Stimulated activated CD8-positive, alpha-beta memory T cell treated with anti-CD3 and anti-CD28 coated beads, Interleukin-7, amount 100 ng/mL, for 24 hours (primary cell): ENCODE measurements around the gene FAHD1.

Source experiments
- DNase-seq: peaks from one replicate; pipeline ENCODE4 v3.0.0-alpha.2; 2020; ENCODE audit warnings: low read depth

FAHD1 gene

DNA sequence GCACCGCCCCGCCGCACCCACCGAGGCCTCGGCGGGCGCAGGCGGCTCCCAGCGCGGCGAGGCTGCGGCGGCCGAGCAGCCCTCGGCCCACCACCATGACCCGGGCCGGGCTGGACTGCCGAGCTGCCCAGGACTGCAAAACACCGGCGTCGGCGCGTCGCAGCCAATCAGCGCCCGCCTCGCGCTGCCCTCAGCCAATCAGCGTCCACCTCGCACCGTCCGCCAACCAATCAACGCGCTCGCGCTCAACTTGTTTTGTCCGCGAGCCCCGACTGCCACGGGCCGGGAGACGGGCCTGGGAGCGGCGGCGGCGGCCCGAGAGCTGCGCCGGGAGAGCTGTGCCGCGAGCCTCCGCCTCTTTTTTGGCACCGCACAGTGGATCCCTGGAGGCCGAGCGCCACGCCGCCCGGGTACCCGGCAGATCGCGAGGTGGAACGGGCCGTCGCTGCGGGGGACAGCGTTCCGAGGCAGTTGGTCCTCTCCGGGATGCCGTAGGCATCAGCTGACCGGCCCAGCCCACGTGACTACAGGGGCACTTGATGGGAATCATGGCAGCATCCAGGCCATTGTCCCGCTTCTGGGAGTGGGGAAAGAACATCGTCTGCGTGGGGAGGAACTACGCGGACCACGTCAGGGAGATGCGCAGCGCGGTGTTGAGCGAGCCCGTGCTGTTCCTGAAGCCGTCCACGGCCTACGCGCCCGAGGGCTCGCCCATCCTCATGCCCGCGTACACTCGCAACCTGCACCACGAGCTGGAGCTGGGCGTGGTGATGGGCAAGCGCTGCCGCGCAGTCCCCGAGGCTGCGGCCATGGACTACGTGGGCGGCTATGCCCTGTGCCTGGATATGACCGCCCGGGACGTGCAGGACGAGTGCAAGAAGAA is at the start of gene FAHD1, which contains the start of gene HAGH:
FAHD1 (plus strand) TSS at position 516 of the 883 bp plus-strand sequence; CDS start at position 549, 33 bp downstream.
HAGH (minus strand) TSS at position 135 of the 883 bp plus-strand sequence; CDS start at position 97, 38 bp downstream.
- DNase-seq = peak; percentile 71

DNA sequence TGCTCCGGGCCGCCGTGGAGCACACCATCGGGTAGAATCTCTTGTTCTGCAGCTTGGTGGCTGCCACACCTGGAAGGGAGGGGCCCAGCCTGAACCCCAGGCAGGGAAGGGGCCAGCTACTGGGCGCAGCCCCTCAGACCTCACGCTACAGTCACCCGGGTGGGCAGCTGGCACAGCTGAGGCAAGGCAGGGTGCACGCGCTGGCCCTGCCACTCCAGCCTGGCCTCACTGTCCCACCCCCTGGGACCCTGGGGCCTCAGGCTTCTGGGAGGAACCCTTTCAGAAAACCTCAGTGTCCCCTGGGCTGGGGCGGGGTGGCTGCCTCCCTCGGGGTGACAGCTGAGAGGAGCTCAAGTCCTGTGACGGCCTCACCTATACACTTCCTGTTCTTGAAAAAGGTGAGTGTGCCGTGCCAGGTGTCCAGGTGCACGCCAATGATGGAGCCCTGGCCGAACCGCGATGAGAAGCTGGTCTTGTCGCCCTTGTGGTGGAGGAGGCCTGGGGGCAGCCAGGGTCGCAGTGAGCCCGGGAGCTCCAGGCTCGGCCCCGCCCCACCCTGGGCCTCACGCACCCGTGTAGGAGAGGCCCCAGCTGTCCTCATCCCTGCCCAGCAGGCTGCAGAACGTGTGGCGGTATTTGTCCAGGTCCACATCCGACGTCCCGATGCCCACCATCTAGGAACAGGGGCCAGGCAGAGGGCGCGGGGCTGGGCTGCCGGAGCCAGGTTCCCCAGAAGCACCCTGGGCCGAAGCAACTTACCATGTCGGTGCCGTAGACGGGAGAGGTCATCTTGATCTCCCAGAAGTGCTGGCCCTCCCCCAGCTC is 49.4 kb upstream of the FAHD1 start:
- DNase-seq = no peak

DNA sequence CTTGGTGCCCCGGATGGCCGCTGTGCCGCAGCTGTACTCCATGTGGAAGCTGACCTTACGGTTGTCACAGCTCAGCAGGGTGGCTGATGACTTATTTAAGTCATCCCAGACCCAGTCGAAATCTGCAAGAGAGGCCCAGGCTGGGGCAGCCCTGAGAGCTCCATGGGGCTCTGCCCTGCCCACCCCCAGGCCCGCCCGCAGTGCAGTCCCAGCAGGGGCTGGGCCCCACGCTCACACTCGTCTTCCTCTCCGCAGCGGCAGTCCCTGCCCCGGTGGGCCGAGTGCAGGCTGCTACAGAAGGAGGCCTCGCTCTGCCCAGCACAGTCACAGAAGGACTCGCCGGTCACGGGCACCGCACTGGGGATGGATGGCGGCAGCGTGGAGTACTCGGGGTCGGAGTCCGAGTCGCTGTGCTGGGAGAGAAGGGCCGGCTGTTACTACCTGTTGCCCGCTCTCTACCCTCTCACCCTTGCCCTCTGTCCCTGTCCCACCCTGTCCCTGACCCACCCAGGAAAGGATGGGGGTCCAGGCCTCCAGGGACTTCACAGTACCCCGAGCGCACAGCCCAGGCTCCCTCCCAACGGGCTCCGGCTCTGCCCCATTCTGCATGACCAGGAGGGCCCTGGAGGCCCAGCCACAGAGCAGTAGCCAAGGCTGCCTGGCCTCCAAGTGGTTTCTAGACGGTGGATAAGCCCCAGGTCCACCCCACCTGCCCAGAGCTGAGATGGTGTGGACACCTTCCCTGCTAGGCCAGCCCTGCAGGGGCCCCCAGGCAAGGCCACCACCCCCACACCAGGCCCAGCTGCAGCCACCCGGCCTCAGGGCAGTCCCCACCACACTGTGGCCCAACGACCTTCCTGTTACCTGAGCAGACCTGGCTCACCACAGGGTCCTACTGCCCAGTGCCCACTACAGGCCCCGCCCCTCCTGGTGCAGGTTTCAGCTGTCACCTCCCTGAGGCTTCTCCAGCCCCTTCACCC is 48.5 kb upstream of the FAHD1 start:
- DNase-seq = no peak

DNA sequence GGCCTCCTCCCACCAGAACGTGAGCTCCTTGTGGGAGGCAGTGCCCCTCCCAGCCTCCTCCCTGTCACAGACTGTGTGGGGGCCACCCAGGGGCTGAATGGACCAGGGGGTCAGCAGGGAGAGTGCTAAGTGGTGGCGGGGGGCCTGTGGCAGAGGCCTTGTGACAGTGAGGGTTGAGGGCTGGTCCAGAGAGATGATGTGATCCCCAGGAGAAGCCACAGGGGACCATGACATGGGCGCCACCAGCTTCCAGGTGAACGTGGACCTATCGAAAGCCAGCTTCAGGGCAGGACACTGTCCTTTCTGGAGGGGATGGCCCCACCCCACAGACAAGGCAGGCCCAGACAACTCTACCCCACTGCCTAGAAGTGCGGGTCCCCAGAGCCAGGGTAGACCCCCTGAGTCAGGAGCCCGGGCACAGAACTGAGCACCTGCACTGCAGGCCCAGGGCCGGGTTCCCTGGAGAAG is 47.7 kb upstream of the FAHD1 start:
- DNase-seq = no peak

DNA sequence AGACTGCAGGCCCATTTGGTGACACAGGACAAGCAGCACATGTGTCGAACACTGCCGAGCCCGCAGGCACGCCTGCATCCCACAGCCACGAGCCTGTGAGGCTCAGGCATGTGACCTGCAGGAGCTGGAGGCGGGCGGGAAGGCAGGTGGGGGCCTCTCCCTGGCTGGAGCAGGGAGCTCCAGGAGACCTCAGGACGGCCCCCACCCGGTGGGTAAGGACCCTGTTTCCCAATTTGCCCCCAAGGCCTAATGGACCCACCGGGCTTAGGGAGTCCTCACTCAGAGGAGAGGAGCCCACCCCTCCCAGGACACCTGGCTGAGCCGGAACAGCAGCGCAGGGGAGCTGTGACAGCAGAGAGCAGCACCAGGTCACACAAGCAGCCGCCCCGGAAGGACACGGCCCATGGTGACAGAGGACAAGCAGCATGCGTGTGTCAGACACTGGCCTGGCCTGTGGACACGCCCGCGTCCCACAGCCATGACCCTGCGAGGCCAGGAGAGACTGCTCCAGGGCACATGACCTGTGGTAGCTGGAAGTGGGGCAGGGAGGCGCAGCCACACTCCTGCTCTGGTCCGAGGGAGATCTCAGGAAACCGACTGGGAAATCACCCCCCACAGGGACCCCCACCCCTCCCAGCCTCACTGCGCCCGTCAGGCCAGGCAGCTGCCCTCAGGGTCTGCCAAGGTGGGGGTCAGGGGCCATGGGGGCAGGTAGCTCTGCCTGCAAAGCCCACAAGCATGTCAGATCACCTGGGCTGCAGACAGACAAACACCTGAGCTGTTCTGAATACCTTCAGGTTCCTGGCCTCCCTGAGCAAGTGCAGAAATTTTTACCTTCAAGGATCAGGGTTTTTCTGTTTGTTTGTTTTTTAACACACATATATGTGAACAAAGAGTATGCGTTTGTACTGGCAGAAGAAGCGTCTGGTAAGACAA is 47.0 kb upstream of the FAHD1 start:
- no peak for DNase-seq

DNA sequence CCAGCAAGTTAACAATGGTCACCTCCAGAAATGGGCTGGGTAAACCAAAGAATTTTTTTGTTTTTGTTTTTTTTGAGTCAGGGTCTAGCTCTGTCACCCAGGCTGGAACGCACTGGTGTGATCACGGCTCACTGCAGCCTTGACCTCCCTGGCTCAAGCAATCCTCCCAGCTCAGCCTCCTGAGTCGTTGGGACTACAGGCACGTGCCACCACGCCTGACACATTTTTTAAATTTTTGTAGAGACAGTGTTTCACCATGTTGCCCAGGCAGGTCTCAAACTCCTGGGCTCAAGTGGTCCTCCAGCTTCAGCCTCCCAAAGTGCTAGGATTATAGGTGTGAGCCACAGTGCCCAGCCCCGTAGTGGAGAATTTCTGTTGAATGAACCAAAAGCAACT is 46.3 kb upstream of the FAHD1 start:
- no peak for DNase-seq

DNA sequence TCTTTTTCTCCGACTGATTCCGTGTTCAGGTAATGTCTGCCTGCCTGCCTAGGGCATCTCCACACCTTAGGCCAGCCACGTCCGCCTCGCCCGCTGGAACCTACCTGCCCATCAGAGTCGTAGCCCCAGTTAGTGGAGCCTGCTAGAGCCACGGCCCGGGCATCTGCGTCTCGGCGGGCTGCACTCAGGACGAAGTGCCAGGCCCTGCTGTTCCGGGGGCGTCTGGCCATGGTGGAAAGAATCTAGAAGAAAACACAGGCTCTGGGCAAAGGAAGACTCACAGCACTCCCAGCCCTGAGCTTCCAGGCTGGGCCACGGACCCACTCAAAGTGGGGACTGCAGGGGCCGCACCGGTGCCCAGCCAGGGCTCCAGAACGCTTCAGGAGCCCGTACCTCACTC is 45.8 kb upstream of the FAHD1 start:
- DNase-seq = no peak

DNA sequence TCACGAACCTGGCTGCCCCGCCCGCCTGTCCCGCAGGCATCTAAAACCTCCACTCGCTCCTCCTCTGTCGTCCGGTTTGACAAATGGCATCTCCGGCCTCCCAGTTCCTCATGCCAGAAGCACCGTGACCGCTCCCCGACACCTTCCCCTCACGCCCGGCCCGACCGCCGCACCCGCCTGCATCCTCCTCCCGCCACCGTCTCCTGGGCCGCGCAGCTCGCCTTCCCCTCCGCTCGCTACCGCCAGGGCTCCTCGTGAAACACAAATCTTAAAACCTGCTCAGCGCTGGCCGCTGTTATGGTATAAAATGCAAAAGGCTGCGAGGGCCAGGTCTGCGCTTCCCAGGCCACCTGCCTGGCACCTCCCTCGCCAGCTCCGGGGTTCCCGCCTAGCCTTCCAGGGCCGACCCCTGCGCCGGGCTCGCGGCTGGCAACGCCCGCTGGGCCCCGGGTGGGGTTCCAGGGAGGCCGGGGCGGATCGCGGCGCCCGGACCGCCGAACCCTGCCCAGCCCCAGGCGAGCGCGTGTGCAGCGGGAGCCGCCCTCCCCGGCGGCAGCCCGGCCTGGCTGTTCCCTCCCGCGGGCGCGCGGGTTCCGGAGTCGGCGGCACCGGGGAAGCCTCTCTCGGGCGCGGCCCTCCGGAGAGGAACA is 45.1 kb upstream of the FAHD1 start:
- DNase-seq = no peak

DNA sequence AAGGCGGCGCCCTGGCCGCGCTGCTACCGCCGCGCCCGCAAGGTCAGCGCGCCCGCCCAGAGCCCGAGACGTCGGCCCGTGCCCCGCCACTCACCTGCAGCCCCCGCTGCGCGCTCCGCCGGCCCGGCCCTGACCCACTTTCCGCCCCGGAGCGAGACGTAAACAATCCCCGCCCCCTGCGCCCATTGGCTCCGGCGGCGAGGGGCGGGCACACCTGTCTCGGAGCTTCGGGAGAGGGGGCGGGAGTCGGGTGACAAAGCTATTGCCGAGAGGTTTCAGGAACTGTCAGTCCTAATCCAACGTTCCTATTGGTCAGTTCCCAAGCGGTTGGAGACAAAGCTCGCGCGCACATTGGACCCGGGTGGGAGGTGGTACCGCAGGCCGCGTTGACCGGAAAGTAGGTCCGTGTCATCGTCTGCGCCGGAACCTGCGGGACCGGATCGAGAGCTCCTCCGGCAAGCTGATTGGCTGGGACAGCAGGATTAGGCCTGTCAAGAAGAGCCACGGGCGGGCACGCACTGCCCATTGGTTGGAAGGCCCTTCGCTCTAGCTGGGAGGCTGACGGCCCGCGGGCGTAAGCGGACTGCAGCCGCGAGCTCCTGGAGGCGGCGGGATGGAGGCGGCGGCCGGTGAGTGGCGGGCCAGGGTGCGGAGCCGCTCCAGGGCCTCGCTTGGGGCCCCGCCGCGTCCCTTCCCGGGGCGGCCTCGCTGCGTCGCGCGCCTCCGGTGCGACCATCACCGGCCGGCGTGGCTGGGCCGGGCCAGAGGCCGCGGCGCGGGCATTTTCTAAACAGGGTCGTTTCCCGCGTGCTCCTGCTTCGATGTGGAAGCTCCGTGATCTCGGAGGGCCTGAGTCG is 44.4 kb upstream of the FAHD1 start, which contains the start of the genes NUBP2 and SPSB3:
NUBP2 (plus strand) TSS at position 553 of the 857 bp plus-strand sequence; CDS start at position 614, 61 bp downstream.
SPSB3 (minus strand) TSS at position 164 of the 857 bp plus-strand sequence. CDS start 1,088 bp downstream, outside the sequence.
- peak; percentile 95 for DNase-seq

DNA sequence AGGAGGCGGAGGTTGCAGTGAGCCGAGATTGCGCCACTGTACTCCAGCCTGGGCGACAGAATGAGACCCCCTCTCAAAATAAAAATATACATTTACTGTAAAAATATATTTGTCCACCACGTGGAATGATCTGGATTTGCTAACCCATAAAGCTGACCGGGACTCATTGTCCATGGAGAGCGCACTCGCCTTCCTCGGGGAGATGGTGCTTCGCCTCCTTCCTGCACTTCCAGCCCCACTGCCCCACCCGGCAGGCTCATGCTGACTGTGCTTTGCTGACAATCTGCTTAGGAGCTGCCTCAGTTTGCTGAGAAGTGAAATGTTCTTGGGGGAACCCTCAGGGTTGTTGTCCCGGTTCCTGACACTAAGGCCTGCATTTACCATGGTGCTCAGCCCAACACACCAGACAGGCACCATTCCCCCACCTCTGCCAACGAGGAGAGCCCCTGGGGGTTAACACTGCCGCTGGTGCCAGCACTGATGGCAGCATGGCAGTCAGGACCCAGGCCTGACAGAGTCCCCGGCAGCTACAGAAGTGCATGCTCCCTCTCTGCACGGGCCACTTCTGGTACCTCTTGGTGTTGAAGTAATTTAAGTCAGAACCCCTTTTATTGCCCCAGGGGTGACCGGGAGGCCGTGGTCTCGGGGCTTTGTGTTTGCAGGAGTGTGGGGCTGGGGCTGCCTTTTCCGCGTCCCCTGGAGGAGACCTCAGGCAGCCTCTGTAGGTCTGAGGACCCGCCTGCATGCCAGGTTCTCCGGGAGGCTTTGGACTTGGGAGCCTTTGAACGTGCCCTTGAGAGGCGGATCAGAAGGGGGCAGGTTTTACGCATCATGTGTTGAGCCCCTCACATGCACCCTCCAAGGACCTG is 41.8 kb upstream of the FAHD1 start:
- no peak for DNase-seq

DNA sequence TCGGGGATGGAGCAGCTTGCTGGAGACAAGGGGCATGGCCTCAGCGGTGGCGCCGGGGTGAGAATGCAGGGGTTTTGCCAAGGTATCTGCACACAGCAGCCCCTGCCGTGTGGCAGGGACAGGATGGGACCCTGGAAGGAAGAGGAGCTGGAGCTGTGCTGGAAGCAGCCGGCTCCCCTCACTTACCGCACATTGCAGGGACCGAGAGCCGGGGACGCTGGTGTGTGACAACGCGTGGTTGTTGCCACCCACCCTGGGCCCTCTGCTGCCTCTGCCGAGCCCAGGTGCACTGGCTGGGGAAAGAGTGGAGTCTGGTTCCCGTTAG is 41.2 kb upstream of the FAHD1 start:
- no peak for DNase-seq

DNA sequence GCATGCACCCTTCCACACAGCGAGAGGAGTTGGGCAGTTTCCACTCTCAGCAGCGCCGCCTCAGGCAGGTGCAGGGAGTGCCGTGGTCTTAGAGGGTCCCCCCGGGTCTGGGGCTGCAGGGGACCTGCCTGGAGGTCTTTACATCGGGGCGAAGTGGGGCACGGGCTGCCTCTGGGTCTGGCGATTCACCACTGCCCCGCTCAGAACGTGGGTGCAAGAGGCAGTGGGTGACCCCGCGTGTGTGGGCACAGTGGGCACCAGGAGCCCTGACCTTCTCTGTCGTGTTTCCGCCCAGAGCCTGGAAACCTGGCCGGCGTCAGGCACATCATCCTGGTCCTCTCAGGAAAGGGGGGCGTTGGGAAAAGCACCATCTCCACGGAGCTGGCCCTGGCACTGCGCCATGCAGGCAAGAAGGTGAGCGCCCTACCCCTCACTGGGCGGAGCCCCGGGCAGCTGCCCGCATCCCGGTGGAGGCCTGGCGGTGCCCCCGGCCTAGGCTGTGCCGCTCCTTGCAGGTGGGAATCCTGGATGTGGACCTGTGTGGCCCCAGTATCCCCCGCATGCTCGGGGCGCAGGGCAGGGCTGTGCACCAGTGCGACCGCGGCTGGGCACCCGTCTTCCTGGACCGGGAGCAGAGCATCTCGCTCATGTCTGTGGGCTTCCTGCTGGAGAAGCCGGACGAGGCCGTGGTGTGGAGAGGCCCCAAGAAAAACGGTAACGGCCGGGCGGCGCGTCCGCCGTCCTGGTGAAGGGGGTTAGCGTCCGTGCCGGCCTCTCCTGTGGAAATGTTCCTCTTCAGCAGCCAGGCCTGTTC is 40.6 kb upstream of the FAHD1 start:
- DNase-seq = no peak

DNA sequence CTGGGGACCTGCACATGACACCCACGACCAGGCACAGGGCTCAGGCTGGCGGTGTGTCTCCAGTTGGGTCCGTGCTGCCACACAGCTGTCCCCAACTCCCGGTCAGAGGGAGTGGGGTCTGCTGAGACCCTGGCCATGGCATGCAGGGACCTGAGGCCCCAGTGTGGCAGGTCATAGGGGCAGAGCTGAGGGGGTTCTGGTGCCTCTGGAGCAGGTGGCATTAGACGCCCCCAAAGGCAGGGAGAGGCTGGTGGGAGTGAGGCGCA is 40.0 kb upstream of the FAHD1 start:
- no peak for DNase-seq

DNA sequence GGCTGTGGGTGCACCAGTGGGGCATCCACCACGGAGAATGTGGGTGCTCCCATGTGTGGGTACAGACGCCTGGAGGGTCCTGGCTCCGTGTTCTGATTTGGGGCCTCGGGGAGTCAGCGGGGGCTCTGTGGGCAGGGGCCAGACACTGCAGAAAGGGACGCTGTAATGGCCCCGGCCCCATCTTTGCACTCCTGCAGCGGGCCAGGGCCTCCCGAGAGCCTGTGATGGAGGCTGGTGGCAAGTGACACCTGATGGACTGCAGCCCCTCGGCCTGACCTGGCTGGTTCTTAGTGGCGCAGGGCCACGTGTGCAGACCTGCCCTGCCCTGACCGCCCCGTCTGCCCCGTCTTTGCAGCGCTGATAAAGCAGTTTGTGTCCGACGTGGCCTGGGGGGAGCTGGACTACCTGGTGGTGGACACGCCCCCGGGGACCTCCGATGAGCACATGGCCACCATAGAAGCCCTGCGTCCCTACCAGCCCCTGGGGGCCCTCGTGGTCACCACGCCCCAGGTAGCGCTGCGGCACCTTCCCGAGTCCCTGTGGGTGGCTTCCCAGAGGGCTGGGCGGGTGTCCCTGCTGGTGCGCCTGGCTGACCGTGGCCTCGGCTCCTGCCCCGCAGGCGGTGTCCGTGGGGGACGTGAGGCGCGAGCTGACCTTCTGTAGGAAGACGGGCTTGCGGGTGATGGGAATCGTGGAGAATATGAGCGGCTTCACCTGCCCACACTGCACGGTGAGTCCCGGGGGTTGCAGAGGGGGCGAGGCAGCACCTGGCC is 39.5 kb upstream of the FAHD1 start:
- DNase-seq = no peak

DNA sequence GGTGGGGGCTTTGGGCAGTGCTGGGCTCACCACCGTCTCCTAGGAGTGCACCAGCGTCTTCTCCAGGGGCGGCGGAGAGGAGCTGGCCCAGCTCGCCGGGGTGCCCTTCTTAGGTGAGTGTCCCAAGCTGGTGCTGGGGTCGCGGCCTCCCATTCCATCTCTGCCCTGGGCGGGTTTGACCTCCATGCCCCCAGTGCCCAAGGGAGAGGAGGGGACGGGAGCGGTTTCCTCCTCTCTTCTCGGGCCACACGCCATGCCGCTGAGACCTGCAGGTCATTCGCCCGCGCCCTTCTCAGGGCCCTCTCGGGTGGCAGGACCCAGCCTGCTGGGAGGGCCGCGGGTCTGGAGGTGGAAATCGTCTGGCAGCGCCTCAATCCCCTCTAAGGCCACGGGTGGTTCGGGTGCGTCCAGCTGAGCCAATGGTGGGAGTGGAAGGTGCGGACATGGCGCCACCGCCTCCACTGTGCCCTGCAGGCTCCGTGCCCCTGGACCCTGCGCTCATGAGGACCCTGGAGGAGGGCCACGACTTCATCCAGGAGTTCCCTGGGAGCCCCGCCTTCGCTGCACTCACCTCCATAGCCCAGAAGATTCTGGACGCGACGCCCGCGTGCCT is 38.8 kb upstream of the FAHD1 start:
- no peak for DNase-seq

DNA sequence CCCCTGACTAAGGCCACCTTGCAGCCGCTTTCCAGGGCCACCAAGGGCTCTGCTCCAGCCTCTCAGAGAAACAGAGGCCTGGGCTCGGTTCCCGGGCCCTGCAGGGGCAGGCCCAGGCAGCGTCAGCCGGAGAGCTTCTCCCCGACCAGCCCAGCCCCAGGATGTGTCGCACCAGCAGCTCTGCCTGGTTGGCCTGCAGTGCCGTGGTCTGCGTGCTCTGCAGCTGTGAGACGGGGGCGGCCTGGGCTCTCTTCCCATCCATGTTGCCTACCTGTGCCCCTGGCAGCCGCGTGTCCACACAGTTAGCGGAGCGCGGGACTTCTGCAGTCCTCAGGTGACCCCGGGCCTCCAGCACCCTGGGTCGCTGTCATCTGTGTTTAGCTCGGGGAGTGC is 38.3 kb upstream of the FAHD1 start:
- no peak for DNase-seq
